ENCODE results near the gene EP400. TPM values are rescaled to one million over a fixed set of nuclear protein-coding genes. Genes with fewer than 3 reads are reported as not detected.
"Not testable (repeated sequence)": the region's sequence is repeated elsewhere in the genome, so short reads cannot be mapped to it uniquely, and the experiment has no call there.

EP400 gene
- total RNA-seq, 1 donor from 2014 or later: 9.7 TPM

DNA sequence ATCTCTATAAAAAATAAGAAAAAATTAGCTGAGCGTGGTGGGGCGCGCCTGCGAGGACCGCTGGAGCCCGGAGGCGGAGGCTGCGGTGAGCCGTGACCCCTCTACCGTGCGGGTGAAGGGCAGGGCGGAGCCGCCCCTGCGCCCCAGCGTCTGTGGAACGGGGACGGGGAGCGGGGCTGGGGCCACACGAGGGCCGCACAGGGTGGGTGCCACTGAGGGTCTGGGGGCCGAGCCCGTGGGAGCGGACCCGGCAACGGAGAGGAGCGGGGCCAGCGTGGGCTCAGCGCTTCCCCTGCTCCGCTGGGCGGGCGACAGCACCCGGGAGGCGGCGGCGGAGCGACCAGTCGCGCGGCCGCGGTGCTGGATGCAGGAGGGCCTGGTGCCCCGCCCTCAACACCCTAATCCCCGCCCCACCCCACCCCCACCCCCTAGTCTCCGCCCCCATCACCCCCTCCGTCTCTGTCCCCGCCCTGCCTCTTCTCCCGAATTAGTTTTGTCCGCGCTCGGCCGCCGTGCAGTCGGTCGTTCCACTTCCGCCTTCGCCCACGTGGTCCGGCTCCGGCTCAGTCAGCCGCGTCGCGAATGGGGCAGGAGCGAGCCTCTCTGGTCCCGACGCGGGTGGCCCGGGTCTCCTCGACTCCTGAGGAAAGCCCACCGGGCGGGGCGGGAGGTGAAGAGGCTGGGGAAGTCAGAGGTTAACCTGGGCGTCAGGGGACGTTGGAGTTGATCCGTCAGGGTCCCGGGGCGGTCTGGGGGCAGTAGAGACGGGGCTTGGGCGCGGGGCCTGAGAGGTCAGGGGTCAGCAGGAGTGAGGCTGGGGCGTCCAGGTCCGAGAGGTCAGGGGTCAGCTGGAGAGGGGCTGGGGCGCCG, 20.8 kb upstream of the EP400 start, which contains the start of gene PUS1:
TSS of gene PUS1 (plus strand) at position 566 of the 870 bp plus-strand sequence. CDS start 447 bp downstream, outside the sequence.
- DNase-seq: peak; percentile 97

DNA sequence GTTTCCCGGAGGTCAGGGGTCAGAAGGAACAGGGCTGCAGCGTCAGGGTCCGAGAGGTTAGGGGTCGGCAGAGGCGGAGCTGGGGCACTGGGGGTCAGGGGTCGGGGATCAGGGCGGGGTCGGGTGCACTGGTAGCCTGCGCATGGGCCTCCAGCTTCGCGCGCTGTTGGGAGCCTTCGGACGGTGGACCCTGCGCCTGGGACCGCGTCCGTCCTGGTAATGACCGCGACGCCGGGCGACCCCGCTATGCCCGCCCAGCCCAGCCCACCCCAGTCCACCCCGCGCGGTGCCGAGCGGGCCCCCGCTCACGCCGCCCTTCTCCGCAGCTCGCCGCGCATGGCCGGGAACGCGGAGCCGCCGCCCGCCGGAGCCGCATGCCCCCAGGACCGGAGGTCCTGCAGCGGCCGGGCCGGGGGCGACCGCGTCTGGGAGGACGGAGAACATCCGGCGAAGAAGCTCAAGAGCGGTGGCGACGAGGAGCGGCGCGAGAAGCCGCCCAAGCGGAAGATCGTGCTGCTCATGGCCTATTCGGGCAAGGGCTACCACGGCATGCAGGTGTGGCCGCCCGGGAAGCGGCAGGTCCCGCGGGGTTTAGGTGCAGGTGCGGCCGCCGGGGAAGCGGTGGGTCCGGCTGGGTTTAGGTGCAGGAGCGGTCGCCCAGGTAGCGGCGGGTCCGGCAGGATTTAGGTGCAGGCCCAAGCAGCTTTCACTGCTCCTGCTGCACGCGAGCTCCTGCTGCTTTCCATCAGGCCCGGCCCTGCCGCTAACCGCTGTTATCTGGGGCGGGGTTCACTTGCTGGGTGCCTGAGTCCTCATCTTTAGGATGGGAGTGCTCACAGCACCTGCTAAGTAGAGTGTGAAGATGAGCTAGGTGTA, 19.9 kb upstream of the EP400 start:
- peak; percentile 39 for DNase-seq

DNA sequence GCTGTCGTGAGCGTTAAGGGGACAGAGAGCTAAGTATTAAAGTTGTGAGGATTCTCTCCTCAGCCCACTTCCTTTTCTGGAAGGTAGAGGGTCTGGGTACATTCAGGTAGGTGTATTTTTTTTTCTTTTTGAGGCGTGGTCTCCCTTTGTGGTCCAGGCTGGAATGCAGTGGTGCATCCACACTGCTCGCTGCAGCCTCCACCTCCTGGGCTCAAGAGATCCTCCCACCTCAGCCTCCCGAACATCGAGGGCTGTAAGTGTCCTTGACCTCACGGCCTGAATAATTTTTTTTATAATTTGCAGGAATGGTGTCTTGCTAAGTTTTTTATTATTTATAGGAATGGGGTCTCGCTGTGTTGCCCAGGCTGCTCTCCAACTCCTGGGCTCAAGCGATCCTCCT, 19.2 kb upstream of the EP400 start:
- DNase-seq: no peak

DNA sequence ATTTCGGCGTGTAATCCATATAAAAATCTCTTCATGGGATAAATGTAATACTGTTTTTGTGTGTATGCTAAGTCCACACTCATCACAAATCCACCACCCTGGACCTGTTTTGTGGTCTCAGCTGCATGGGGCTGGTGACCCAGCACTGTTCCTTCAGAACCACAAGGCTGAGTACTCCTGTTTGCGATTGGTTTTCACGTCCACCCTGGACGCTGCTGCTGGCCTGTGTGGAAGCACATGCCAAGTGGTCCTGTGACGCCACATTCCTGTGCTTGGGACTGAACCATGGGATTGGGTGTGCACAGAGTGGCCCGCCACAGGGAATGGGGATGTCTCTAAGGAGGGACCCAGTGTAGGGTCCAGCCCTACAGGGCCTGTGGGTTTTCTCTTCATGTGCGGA, 16.4 kb upstream of the EP400 start:
- DNase-seq: no peak

DNA sequence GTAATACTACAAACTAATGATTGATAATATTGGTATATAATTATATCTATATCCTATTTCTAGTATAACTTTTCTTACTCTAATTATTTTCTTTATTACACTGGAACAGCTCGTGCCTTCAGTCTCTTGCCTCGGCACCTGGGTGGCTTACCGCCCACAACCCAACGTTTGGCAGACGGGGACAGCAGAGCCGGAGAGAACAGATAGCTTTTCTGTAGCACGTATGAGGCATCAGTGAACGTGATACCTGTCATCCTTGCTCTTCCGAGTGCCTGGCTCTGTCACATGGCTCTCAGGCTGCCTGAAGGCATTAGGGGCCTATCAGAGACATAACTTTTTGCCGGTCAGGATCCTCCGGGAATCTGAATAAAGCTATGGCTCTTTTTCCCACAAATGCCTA, 15.2 kb upstream of the EP400 start:
- DNase-seq: no peak

DNA sequence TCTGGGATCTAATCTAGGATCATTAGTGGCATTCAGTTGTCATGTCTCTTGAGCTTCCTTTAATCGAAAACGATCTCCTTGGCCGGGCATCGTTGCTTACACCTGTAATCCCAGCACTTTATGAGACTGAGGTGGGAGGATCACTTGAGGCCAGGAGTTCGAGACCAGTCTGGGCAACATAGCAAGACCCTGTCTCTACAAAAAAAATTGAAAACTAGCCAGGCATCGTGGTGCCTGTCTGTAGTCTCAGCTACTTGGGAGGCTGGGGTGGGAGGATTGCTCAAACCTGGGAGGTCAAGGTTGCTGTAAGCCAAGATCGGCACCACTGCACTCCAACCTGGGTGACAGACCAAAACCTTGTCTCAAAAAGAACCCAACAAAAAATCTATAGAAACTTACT, 11.7 kb upstream of the EP400 start:
- no peak for DNase-seq

- no peak for DNase-seq
These were observed 10.7 kb upstream of the EP400 start for GRCh38 chr12:131939007-131939406.

DNA sequence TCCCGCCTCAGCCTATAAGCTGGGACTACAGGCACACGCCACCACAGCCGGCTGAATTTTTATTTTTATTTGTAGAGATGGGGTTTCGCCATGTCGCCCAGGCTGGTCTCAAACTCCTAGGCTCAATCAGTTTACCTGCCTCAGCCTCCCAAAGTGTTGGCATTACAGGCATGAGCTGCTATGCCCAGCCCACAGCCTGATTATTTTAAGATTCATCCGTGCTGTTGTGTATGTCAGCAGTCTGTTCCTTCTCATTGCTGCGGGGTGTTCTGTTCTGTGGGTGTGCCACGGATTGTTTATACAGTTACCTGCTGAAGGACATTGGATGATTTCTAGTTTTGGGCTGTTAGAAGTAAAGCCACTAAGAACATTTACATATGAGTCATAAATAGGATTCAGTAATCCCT, 9.6 kb upstream of the EP400 start:
- no peak for DNase-seq

DNA sequence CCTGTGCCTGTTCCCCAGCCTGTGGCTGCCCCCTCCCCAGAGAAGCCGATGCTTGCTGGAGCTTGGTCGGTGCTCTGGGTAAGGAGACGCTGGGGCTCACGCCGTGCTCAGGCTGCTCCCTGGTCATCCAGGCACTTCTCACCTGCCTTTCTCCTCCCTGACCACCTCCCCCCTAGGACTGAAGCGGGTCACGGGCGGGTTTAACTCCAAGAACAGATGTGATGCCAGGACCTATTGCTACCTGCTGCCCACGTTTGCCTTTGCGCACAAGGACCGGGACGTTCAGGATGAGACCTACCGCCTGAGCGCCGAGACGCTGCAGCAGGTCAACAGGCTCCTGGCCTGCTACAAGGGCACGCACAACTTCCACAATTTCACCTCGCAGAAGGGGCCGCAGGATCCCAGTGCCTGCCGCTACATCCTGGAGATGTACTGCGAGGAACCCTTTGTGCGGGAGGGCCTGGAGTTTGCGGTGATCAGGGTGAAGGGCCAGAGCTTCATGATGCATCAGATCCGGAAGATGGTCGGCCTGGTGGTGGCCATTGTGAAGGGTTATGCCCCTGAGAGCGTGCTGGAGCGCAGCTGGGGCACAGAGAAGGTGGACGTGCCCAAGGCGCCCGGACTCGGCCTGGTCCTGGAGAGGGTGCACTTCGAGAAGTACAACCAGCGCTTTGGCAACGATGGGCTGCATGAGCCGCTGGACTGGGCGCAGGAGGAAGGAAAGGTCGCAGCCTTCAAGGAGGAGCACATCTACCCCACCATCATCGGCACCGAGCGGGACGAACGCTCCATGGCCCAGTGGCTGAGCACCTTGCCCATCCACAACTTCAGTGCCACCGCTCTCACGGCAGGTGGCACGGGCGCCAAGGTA, 8.4 kb upstream of the EP400 start:
- DNase-seq: no peak

DNA sequence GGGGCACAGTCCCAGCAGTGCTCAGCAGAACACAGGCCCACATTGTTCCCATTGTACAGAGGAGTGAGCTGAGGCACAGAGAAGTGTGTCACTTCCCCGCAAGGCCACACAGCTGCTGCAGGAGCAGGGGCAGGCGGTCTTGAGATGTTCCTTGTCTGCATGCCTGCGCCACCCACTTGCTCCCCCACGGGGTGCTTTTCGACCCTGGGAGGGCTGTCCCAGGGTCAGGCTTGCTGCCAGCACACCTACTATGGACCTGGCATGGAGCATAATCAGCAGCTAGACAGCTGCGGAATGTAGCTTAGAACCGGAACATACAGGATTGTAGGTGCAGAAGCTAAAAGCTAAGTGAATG, 7.8 kb upstream of the EP400 start:
- no peak for DNase-seq

DNA sequence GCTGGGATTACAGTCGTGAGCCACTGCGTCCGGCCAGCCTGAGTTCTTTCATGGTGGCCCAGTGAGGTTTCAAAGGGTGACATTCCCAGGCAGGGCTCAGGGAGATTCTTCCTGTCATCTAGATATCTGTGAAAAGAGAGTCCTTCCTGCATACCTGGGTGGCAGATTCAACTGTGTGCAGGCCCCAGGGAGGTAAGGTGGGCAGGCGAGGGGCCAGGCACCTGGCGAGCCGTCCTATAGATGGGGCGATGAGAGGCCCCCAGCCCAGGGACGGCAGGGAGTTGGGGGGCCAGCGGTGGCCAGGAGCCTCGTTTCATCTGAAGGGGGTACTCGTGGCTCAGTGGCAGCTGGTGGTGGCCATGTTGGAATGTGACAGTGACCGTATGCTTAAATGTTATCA, 7.1 kb upstream of the EP400 start:
- DNase-seq: no peak

GRCh38 chr12:131943389-131943788, 6.4 kb upstream of the EP400 start:
- DNase-seq: no peak

DNA sequence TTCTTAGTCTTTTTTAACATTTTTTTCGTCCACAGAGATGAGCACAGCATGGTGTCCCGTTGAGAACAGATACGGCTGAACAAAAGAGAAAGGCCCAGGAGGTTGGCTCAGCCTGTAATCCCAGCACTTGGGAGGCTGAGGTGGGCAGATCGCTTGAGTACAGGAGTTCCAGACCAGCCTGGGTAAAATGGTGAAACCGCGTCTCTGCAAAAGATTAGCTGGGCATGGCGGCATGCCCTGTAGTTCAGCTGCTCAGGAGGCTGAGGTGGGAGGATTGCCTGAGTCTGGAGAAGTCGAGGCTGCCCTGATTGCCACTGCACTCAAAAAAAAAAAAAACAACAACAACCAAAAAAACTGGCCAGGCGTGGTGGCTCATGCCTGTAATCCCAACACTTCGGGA, 5.9 kb upstream of the EP400 start:
- DNase-seq: no peak

GRCh38 chr12:131944601-131945251, 5.0 kb upstream of the EP400 start:
- no peak for DNase-seq

DNA sequence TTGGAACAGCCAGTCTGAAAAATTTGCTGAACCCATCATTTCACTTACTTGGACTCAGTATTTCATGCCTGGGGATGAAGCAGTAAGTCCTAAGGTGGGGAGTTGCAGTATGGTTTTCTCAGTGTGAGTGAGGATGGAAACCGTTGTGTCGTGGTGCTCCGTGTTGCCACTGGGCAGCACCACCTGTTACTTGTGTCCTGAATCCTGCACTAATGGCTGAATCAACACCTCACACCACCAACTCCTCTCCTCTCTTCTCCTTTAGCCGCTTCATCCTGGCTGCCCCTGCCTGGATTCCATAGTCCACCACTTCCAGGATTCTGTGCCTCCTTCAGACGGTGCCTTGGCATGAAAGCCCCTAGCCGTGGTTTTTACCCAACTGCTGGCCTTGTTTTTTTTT, 3.0 kb upstream of the EP400 start:
- no peak for DNase-seq

GRCh38 chr12:131947482-131948027, 2.2 kb upstream of the EP400 start:
- DNase-seq: no peak

DNA sequence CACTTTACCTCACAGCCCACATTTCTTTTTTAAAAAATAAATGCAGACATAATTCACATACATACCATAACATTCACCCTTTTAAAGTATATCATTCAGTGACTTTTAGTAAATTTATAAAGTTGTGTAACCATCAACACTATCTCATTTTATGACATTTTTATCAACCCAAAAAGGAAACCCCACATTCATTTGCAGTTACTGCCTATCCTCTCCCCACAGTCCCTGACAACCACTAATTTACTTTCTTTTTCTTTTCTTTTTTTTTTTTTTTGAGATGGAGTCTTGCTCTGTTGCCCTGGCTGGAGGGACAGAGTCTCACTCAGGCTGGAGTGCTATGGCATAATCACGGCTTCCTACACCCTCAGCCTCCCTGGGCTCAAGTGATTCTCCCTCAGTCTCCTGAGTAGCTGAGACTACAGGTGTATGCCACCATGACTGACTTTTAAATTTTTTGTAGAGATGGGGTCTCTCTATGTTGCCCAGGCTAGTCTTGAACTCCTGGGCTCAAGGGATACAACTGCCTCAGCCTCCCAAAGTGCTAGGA, 1.5 kb upstream of the EP400 start:
- DNase-seq: no peak

GRCh38 chr12:131948713-131949430, 870 bp upstream of the EP400 start:
- not testable (repeated sequence) for DNase-seq

- peak; percentile 38 for DNase-seq
These were observed 606 bp downstream of the EP400 start for GRCh38 chr12:131950182-131950913.

GRCh38 chr12:131953810-131954209, 4.1 kb downstream of the EP400 start:
- DNase-seq: not testable (repeated sequence)

Measured in dermis blood vessel endothelial cell (primary cell).